IgD-negative memory B cell (primary cell): Measurements from ENCODE around the gene ANKRD13B. TPM values are rescaled to one million over a fixed set of nuclear protein-coding genes. Genes with fewer than 3 reads are reported as not detected.

Source experiments
- H3K27ac Mint-ChIP-seq, 3 donors: one replicate each; pipeline ENCODE4 v1.8.0; 2020 to 2022; ENCODE audit warnings: mild to moderate bottlenecking in 3 of 3, mixed read lengths in 3 of 3, moderate library complexity in 1 of 3
- H3K27me3 Mint-ChIP-seq: one replicate; pipeline ENCODE4 v1.8.0; 2021; ENCODE audit warnings: mixed read lengths
- H3K36me3 Mint-ChIP-seq: one replicate; pipeline ENCODE4 v1.8.0; 2020; ENCODE audit warnings: mild to moderate bottlenecking, mixed read lengths
- H3K4me1 Mint-ChIP-seq, 3 donors: one replicate each; pipeline ENCODE4 v1.8.0; 2020 to 2022; ENCODE audit warnings: mixed read lengths in 3 of 3, mild to moderate bottlenecking in 1 of 3
- H3K4me3 Mint-ChIP-seq, 4 donors: one replicate each; pipeline ENCODE4 v1.8.0; 2020 to 2022; ENCODE audit warnings: mild to moderate bottlenecking in 4 of 4, mixed read lengths in 4 of 4, moderate library complexity in 3 of 4
- H3K9me3 Mint-ChIP-seq, 3 donors: one replicate each; pipeline ENCODE4 v1.8.0; 2020 to 2021; ENCODE audit warnings: mixed read lengths in 3 of 3, mild to moderate bottlenecking in 1 of 3
- polyA plus RNA-seq: library from polyadenylated mRNA; unstranded; fragments of 300-500 nt; fragmentation: Illumina TruSeq; gene quantifications from one replicate; pipeline ENCODE4 v1.2.3, GENCODE V29; 2021

The ANKRD13B gene
- polyA plus RNA-seq, 1 donor from 2014 or later: not detected

DNA sequence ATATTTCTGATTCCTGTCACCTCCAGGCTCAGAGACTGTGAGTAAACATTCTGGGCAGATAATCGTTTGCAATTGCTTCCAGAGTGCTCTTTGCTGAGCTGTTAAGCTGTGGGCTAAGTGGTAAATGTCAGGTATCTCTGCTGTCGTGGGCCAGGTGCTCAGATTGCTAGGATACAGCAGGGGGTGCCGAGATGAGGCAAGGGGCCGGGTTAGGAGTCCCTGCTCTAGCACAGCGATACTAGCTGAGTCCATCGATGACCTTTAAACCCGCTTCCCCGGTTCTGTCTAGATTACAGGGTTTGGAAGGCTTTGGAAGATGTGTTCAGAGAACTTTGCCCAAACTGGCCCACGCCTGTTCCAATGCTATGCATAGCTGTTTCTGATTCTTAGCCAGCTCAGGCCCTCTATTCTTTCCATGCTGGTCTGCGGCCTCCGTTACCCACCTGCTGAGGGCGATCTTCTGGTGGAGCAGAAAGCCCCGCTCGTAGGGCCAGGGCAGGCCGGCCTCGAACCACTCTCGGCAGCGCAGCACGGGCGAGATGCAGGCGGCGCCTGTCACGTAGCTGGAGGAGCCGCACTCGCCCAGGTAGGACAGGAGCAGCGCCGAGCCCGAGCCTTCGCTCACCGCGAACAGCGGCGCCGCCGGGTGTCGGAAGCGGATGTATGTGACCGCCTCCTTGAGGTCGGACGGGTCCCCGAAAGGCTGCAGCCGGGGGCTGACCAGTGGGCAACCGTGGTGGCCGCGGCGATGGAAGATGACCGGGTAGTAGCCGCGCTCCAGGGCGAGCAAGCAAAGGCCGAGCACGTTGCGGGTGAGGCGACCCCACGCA lies 27.1 kb upstream of the ANKRD13B start:
- Mint-ChIP-seq H3K4me1 (peaks cover 25 to 43% (median 33%) of the 10 kb centered on the region in 3 donors), H3K27ac (peak overlapping the region; percentile 94 to 96 (median 94)), H3K27me3 (no peaks in the 10 kb centered on the region), H3K4me3 (peak overlapping the region; percentile 90 to 98 (median 95)), H3K9me3 (no peaks in the 10 kb centered on the region), H3K36me3 (peaks cover 3% of the 10 kb centered on the region)

DNA sequence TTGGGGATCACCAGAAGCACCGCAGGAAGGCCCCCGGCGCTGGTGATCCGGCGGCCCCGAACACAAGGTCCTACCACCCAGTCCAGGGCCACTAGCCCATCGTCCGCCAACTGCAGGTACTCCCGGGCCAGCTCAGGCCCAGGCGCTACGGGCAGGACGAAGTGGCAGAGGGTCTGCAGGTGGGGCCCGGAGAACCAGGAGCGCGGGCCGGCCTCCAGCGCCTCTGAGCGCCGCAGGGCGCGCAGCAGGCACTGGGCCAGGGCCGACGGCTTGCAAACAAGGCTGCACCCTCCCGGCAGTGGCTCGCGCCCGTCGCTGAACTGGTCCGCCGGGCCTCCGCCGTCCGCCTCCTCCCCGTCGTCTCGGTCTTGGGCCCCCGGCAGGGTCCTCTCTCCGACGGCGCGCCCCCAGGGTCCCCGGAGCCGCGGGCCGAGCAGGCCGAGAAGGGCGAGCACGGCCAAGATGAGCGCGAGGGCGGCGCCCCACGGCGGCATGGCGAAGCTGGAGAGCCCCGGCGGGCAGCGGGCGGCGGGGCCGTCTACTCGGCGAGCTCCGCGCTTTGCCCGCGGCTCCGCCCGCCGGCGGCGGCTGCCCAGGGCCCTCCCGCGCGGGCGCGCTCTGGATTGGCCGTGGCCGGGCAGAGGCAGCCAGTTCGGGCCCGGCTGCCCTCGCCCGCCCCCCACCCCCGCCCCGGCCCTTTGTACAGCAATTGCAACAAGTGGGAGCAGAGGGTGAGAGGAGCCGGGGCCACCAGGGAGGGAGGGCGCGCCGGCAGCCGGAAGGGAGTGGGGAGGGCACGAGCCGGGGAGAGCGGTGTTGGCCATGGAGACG lies 26.2 kb upstream of the ANKRD13B start, which contains the start of gene ABHD15:
Gene ABHD15 (minus strand): TSS at position 565 of the 831 bp plus-strand sequence. CDS start 71 bp downstream, at position 494.
- H3K4me3 Mint-ChIP-seq: peak within 1 kb of the TSS; percentile 95 to 98 (median 97)
- H3K9me3 Mint-ChIP-seq: no peaks in the 10 kb centered on the region
- H3K4me1 Mint-ChIP-seq: peaks cover 24 to 36% (median 30%) of the 10 kb centered on the region in 3 donors
- H3K36me3 Mint-ChIP-seq: peaks cover 3% of the 10 kb centered on the region
- H3K27ac Mint-ChIP-seq: peak within 1 kb of the TSS; percentile 94 to 96 (median 96)
- no peaks in the 10 kb centered on the region for H3K27me3 Mint-ChIP-seq

DNA sequence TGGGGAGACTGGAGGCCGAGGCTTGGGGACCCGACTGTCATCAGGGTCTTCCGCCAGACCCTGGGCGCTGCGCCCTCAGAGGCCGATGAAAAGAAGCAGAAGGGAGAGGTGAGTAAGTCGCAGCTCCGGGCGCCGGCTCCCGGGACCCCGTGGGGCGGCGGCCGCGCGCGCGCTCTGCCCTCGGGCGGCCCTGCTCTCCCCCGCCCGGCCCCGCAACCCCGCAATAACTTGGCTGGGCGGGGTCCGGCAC lies 25.7 kb upstream of the ANKRD13B start:
- H3K4me1 Mint-ChIP-seq: peaks cover 19 to 31% (median 27%) of the 10 kb centered on the region in 3 donors
- peak overlapping the region in 2 of 3 donors; percentile 94 for H3K27ac Mint-ChIP-seq
- peak overlapping the region; percentile 95 to 98 (median 97) for H3K4me3 Mint-ChIP-seq
- H3K36me3 Mint-ChIP-seq: peaks cover 3% of the 10 kb centered on the region
- no peaks in the 10 kb centered on the region for H3K27me3 Mint-ChIP-seq
- H3K9me3 Mint-ChIP-seq: no peaks in the 10 kb centered on the region

DNA sequence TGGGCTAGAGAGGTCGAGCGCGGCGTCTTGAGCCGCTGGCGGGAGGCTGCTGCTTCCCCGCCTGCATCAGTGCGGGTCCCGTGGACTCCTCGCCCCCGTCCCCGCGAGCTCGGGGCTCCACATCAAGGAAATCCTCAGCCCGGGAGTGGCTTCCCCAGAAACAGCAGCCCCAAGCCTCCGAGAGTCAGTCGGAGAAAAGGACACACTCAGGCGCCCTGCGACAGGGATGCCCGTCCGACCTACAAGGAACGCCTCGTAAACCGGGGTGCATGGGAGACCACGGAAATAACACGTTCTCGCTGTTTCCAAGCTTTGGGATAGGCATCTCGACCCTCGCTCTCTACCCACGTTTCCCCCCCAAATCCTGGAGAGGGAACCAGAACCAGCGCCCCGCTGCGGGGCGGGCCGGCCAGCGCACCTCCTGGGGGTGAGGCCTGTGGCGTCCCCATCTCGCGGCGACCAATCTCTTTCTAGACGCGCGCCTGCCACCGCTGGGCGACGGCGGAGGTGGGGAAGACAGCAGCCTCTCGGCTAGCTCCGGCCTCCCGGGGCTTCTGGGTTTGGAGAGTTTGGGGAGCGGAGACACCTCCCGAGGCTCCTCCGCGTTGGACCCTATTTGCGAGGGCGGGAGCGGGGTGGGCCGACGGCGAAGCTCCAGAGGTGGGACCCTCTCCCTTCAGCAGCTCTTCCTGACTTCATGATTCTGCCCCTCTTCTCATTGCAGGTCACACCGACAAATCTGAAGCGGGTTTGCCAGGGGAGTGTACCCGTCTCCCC lies 25.2 kb upstream of the ANKRD13B start:
- Mint-ChIP-seq H3K27me3 (no peaks in the 10 kb centered on the region), H3K4me3 (peak overlapping the region; percentile 95 to 98 (median 97)), H3K4me1 (peaks cover 18 to 29% (median 23%) of the 10 kb centered on the region in 3 donors), H3K27ac (peak overlapping the region; percentile 94 to 96 (median 94)), H3K9me3 (no peaks in the 10 kb centered on the region), H3K36me3 (peaks cover 3% of the 10 kb centered on the region)

DNA sequence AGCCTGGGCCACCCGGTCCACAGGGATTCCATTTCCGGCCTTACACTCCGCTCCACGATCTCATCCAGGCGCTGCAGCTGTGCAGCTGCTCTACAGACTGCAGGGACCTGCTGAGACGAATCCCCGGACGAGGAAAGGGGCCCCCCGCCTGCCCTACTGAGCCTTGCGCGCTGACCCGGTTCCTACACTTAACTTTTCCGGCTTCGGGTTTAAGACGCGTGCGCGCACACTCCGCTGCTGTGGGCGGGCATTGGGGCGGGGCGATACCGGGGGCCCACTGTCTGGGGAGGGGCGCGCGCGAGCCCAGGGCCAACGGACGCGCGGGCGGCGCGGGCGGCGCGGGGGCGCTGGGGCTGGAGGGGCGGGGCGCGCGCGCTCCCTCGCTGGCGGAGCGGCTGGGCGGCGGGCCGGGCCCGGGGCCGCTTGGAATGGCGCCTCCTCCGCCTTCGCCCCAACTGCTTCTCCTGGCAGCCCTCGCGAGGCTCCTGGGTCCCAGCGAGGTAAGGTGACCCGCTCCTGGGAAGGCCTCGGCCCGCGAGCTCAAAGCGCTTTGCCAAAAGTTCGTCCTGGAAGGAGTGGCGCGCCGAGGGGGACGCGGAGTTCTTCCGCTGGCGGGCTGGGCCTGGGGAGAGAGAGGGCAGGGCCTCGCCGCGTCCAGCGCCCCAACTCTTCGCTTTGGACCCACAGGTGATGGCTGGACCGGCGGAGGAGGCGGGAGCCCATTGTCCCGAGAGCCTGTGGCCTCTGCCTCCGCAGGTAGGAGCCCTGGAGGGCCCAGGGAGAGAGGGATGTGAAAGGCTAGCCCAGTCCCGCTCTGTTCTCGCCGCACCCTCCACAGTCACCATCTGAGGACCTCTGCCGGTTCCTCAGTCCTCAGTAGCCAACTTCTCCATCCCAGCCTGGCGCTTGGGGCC lies 24.3 kb upstream of the ANKRD13B start, which contains the start of gene TP53I13:
Gene TP53I13 (plus strand): TSS at position 371 of the 914 bp plus-strand sequence. CDS start 58 bp downstream, at position 429.
- Mint-ChIP-seq H3K27me3 (no peaks in the 10 kb centered on the region), H3K27ac (peak within 1 kb of the TSS; percentile 94 to 96 (median 94)), H3K4me3 (peak within 1 kb of the TSS; percentile 95 to 98 (median 97)), H3K9me3 (no peaks in the 10 kb centered on the region), H3K4me1 (peaks cover 18 to 26% (median 23%) of the 10 kb centered on the region in 3 donors), H3K36me3 (peaks cover 3% of the 10 kb centered on the region)

DNA sequence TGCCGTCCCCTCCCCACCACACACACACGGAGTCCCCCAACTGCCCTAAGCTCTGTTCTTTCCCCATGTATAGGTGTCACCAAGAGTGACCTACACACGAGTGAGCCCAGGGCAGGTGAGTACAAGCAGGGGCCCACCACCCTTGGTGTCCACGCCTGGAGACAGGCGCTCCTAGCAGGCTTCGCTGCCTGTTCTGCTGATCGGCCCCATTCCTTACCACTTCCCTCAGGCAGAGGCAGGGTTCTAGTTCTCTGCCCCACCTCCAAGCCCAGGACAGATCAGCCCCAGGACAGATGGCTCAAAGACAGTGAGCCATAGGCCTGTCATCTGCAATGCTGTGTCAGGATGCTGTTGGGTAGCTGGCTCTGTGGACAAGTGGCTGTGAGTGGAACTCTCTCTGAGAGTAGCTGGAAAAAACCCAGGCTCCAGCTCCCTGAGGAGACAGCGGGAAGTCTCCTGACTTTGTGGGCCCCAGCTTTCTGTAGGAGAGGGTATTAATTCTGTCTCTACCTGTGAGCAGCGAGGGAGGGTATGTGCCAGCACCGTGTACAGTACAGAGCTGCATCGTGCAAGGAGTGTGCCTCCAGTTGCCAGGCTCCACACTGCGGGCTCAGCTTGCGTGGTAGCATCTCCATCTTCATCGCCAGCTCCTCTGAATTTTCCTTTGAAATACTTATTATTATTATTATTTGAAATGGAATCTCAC lies 23.5 kb upstream of the ANKRD13B start:
- H3K27me3 Mint-ChIP-seq: no peaks in the 10 kb centered on the region
- peak overlapping the region; percentile 85 to 96 (median 95) for H3K4me3 Mint-ChIP-seq
- H3K4me1 Mint-ChIP-seq: peaks cover 12 to 20% (median 20%) of the 10 kb centered on the region in 3 donors
- peak overlapping the region; percentile 8 to 94 (median 83) for H3K27ac Mint-ChIP-seq
- no peaks in the 10 kb centered on the region for H3K9me3 Mint-ChIP-seq
- peaks cover 3% of the 10 kb centered on the region for H3K36me3 Mint-ChIP-seq

DNA sequence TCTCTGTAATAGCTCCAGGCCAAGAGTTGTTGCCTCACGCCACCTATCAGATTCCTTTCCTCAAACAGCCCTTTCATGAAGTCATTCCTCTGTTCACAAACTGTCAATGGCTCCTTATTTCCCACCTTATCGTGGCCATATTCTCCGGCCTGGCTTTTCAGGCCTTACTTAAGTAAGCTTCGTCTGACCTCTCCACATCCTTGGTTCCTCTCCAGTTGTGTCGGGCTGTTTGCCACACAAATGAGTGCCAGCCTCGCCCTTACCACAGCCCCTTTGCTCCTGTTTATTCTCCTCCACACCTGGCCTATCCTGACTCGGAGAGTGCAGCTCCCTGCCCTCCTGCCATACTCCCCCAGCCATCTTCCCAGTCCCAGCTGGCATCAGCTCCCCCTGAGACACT lies 22.4 kb upstream of the ANKRD13B start:
- H3K9me3 Mint-ChIP-seq: no peaks in the 10 kb centered on the region
- H3K36me3 Mint-ChIP-seq: peaks cover 3% of the 10 kb centered on the region
- peaks cover 12 to 25% (median 20%) of the 10 kb centered on the region in 3 donors for H3K4me1 Mint-ChIP-seq
- no peaks in the 10 kb centered on the region for H3K27me3 Mint-ChIP-seq
- H3K27ac Mint-ChIP-seq: peak overlapping the region in 2 of 3 donors; percentile 66 to 80
- peak overlapping the region in 3 of 4 donors; percentile 73 to 87 (median 77) for H3K4me3 Mint-ChIP-seq

DNA sequence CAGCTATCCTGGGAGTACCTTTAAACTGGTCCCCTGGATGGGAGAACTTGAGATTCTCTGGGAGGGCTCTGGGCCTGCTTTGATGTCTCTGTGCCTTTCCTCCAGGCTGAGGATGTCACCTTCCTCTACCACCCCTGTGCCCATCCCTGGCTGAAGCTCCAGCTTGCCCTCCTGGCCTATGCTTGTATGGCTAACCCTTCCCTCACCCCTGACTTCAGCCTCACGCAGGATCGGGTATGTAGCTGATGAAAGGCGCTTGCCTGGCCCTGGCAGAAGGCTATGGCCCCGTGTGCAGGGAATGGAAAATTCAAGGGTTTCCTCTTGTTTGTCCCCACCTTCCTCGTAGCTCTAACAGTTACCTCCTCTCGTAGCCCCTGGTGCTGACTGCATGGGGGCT lies 21.4 kb upstream of the ANKRD13B start:
- no peaks in the 10 kb centered on the region for H3K9me3 Mint-ChIP-seq
- peaks cover 3% of the 10 kb centered on the region for H3K36me3 Mint-ChIP-seq
- no peaks in the 10 kb centered on the region for H3K27me3 Mint-ChIP-seq
- H3K4me3 Mint-ChIP-seq: peak overlapping the region in 2 of 4 donors; percentile 58 to 77
- H3K4me1 Mint-ChIP-seq: peaks cover 6 to 18% (median 16%) of the 10 kb centered on the region in 3 donors
- no peak overlapping the region for H3K27ac Mint-ChIP-seq

DNA sequence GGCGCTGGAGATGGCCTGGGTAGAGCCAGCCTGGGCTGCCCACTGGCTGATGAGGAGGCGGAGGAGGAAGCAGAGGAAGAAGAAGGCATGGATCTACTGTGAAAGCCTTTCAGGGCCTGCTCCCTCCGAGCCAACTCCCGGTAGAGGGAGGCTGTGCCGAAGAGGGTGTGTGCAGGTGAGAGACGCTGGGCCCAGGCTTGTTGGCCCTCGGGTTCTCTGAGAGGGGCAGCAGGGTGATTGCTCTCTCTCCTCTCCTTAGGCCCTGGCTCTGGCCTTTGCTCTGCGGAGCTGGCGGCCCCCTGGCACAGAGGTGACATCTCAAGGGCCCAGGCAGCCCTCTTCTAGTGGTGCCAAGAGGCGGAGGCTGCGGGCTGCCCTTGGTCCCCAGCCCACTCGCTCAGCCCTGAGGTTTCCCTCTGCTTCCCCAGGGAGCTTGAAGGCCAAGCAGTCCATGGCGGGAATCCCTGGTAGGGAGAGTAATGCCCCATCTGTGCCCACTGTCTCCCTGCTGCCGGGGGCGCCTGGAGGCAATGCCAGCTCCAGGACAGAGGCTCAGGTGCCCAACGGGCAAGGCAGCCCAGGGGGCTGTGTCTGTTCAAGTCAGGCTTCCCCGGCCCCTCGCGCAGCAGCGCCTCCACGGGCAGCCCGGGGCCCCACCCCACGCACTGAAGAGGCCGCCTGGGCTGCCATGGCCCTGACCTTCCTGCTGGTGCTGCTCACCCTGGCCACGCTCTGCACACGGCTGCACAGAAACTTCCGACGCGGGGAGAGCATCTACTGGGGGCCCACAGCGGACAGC lies 20.9 kb upstream of the ANKRD13B start:
- H3K4me1 Mint-ChIP-seq: peaks cover 6 to 18% (median 16%) of the 10 kb centered on the region in 3 donors
- H3K27ac Mint-ChIP-seq: no peak overlapping the region
- H3K4me3 Mint-ChIP-seq: no peak overlapping the region
- H3K9me3 Mint-ChIP-seq: no peaks in the 10 kb centered on the region
- peaks cover 3% of the 10 kb centered on the region for H3K36me3 Mint-ChIP-seq
- H3K27me3 Mint-ChIP-seq: no peaks in the 10 kb centered on the region

DNA sequence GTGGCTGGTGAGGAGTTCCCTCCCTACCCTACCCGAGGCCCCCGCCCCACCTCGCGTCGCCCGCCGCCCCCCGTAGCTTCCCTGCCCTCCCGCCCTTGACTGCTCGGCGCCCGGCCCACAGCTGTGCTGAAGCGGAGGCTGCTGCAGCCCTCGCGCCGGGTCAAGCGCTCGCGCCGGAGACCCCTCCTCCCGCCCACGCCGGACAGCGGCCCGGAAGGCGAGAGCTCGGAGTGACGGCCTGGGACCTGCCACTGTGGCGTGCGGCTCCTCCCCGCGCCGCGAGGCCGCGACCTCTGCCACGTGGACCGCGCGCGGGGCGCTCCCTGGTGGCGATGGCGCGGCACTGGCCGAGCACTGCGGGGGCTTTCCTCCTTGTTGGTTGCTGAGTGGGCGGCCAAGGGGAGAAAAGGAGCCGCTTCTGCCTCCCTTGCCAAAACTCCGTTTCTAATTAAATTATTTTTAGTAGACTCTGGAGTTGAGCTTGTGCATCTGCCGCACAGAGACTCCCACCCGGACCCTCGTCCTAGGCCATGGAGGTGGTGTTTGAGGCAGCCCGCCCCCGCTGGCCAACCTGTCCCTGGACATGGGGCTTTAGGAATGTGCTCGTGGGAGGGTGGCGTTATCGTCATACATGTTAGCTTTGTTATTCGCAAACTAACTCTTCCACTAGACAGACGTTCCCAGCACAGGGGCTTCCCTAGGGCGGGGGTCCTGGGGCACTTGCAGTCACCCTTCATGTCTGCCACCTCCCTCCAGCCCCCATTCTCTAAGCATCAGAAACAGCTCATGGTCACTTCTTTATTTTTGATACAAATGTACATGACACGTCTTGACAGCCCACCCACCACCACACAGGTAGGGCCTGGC lies 20.0 kb upstream of the ANKRD13B start:
- Mint-ChIP-seq H3K27ac (no peak overlapping the region), H3K9me3 (no peaks in the 10 kb centered on the region), H3K27me3 (no peaks in the 10 kb centered on the region), H3K4me3 (no peak overlapping the region), H3K4me1 (peaks cover 6 to 18% (median 16%) of the 10 kb centered on the region in 3 donors), H3K36me3 (peaks cover 3% of the 10 kb centered on the region)

DNA sequence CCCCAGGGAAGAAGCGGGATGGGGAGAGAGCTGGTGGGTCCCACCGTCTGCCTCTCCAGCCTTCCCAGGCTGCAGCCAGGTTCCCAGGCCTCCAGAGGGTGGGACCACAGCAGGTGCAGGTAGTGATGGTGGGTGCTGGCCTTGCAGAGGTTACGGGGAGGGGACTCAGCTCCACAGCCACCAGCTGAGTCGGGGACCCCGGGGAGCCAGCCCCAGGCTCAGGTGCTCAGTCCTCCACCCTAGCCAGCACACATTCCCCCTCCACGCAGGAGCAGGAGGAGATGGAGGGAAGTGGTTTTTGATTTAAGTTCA lies 19.4 kb upstream of the ANKRD13B start:
- Mint-ChIP-seq H3K27ac (no peak overlapping the region), H3K4me1 (peaks cover 6 to 20% (median 16%) of the 10 kb centered on the region in 3 donors), H3K36me3 (peaks cover 3% of the 10 kb centered on the region), H3K4me3 (no peak overlapping the region), H3K9me3 (no peaks in the 10 kb centered on the region), H3K27me3 (no peaks in the 10 kb centered on the region)
